ENCODE measurements around the gene TNIP1.
A peak's percentile ranks its signal among the peaks of the same experiment; 100 is the strongest.

Gene TNIP1

DNA sequence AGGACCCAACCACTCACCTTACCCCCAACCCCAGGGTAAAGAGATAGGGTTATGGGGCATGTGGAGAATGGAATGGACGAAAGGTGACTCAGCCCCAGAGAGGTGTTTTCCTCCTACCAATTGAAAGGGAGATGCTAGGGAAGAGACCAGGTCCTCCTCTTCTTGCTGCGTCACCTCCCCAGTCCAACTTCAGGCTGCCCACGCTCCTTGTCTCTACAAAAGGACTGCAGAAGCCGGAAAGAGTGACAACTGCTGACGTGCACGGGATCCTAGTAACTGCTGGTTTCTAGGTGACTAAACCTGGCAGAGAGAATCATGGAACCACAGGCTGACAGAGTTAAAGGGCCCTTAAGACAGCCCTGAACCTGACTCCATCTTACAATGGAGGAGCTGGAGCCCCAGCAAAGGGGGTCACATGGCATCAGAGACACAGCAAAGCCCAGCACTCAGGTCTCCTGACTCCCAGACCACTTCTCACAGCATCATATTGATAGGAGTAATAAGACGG, 58.3 kb downstream of the TNIP1 start:
- DNase-seq (ENCODE audit: low read depth in 2 of 2), result no peak

DNA sequence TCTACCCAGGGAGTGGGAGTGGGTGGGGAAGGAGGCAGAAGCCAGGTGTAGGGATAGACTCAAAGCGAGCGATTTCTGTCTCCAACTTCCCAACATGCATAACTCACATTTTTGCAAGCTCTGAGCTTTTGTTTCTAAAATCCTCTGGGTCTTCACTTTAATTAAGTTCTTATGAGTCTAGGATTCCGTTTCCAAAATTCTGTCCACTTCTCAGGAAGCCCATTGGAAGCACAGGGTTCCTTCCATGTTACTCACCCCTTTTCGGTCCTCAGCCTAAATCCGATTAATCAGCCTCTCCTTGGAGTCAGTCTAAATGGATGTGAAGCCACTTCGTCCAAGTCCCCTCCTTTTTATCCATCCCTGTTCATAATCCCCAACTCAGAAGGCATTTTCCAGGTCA, 59.1 kb downstream of the TNIP1 start:
- no peak for DNase-seq (ENCODE audit: low read depth in 2 of 2)

DNA sequence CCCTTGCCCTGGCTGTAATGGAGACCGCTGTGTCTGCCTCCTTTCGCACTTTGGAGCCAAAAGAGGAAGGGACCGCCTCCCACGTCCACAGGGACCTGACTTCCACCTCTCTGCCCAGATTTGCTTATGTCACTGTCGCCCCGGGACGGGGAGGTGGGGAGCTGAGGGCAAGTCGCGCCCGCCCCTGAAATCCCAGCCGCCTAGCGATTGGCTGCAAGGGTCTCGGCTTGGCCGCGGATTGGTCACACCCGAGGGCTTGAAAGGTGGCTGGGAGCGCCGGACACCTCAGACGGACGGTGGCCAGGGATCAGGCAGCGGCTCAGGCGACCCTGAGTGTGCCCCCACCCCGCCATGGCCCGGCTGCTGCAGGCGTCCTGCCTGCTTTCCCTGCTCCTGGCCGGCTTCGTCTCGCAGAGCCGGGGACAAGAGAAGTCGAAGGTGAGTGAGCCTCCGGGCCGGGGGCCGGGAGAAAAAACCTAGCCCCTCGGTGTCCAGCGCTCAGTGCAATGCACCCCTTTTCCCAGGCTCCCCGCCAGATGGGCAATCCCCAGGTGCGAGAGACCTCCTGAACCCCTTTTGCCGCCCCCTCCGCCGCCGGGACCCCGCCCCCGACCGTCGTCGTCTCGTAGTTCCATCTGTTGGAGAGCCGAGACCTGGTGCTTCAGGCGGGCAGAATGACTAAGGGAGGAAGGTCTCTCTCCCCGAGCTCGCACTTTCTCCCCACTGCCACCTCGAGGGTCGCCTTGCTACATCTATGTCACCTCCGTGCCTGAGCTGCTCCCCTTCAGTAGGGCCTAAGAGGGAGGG, 60.3 kb downstream of the TNIP1 start, which contains the start of gene GPX3:
TSS of gene GPX3 (plus strand) at position 288 of the 807 bp plus-strand sequence. CDS start at position 352, 64 bp downstream.
- peak in 1 of 2 donors; percentile 9 for DNase-seq (ENCODE audit: low read depth in 2 of 2)

DNA sequence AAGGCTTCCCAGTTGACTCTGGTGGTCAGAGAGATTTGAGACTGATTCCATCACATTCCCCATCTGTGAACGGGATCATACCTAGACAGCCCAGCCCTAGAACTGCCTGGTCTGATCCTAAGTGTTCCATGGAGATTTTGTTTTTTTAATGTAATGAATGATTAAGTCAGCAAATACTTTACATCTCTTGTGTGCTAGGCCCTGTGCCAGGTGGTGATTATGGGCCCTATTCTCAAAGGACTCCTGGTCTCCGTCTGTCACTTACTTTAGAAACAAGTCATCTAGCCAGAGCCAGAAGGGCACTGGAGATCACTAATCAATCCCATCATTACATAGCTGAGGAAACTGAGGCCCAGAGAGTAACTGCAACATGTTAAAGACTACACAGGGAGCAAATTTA, 61.5 kb downstream of the TNIP1 start:
- no peak for DNase-seq (ENCODE audit: low read depth in 2 of 2)

DNA sequence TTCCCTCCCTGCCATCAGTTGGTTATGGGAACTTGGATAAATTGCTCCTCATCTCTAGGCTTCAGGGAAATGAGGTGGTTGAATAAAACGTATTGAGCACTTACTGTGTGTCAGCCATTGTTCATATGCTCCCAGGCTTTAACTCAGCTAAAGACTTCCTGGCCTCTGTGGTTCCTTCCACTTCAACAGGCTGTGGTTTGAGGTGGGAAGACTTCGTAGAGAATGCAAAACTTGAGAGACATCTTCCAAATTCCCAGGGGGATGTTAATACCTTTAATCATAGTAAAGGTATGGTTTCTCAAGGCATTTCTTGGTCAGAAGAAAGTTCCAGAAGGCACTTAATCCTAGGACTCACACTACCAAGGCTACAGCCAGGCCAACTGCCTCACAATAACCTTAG, 62.0 kb downstream of the TNIP1 start:
- DNase-seq (ENCODE audit: low read depth in 2 of 2), result no peak

DNA sequence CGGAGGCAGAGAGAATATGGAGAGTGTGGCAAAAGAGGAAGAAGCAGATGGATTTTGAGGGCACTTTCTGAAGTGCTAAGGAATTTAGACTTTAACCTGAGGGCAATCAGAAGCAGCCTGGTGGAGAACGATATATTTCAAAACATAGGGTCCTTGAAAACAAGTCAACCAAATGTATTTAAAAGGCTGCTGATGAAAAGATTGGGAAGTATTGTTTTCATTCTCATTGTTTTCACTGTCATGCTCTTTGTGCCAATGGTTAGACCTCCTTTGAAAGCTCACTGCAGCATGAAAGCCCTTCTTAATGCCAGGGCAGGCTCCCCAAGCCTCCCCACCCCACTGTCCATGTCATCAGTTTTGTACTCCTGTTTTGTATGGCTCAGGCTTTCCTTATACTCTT, 62.9 kb downstream of the TNIP1 start:
- DNase-seq (ENCODE audit: low read depth in 2 of 2), result no peak

DNA sequence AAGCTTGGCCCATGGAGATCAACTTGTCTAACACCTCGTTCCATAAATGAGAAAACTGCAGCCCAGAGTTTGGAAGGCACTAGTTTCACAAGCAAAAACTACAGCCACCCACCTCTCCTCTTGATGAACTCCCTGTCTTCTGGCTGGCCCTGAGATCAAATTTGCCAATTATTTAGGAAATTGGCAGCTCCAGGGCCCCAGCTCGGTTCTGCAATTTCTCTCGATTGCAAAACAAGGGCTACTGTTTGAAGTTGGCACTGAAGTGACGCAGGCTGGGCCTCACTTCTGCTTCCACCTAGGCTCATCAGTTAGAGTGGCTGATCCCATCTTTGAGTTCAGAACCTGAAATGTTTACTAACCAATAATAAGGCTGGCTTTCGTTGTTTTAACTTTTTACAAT, 64.1 kb downstream of the TNIP1 start:
- no peak for DNase-seq (ENCODE audit: low read depth in 2 of 2)

DNA sequence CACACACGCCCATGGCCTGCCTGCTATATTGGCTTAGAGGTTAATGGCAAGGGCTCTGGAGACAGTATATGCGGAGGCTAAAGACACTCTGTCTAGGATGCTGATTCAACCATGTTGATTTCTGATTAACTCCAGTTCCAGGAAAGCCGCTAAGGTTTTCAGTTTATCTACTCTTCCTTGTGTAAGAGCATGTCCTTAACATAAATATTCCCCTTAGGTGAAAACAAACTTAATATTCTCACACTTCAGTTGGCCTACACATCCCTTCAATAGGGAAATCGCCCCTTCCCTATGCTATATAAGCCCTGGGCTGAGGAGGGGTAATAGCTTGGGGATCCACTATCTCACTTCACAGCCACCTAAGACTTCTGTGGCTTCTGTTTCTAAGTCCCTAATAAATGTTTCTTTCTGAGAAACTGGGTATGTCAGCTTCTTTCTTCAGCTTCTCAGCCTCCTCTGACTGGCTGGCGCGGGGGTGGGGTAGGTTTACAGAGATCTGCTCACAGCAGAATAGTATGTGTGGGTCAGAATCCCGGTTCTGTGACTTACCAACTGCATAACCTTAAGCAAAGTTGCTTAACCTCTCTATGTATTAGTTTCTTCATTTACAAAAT, 64.8 kb downstream of the TNIP1 start:
- no peak for DNase-seq (ENCODE audit: low read depth in 2 of 2)

DNA sequence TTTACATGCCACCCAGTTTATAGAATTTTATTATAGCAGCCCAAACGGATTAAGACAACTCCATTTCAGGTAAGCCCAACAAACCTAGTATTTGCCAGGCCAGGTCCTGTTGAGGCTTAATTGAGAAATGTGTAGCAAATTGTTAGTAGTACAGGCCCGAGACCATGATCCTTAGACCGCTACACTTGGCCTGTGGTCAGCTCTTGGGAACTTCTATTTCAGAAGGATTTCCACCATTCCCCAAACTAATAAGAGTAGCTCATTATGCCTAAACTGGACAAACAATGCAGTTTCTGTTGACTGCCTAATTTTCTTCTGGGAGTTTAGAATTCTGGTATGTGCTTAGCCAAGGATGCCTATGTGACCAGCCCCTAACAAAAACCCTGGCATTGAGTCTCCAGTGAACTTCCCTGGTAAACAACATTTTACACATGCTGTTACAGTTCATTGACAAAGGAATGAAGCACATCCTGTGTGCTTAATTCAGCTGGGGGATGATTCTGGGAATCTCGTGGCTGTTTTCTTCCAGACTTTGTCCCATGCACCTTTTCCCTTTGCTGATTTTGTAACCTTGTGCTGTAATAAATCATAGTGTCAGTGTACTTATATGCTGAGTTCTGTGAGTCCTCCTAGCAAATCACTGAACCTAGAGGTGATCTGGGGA, 66.0 kb downstream of the TNIP1 start:
- DNase-seq (ENCODE audit: low read depth in 2 of 2), result no peak

DNA sequence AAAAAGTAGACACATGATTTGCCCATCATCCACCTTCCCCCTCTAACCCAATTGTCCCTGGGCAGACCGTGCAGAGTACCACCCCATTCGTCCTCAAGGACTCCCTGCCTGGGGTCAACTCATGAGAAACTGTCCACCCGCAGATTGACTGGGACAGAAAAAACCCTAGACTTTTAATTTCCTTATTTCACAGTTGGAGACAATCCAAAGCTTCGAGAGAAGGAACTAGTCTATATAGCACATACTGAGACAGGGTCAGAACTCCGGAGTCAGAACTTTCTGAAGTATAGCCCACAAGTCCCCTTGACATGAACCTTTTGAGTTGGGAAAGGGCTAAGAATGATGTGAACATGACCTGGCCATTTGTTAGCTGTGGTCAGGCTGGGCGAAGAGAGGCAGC, 68.0 kb downstream of the TNIP1 start:
- no peak for DNase-seq (ENCODE audit: low read depth in 2 of 2)

DNA sequence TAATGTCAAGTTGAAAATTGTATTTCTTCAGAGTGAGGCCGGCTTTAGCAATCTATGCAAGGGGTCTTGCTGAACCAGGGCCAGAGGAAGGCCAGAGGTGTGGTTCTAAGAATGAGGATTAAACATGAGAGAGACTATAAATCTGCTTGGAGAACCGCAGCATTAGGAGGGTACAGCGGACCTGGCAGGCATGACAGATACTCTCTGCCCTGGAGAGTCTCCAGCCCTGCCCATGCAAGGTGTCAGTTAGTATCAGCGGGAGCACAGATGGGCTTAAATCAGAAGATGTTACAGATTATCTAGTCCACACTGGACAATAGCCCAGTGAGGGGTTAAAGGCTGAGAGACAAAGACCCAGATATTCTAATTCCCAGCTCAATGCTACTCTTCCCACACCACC, 71.9 kb downstream of the TNIP1 start:
- no peak for DNase-seq (ENCODE audit: low read depth in 2 of 2)

DNA sequence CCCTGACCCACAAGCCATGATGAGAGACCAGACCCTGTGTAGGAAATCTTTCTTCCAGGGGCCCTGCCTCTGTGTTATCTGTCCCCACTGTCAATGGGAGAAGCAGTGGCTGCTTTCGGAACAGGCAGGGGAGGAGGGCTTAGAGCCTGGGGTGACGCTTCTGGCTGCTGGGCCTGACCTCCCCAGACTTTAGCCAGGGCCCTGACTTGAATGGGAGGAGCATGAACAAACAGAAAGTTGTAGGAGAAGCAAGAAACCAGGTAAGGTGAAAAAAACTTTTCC, 72.7 kb downstream of the TNIP1 start:
- DNase-seq (ENCODE audit: low read depth in 2 of 2), result no peak

DNA sequence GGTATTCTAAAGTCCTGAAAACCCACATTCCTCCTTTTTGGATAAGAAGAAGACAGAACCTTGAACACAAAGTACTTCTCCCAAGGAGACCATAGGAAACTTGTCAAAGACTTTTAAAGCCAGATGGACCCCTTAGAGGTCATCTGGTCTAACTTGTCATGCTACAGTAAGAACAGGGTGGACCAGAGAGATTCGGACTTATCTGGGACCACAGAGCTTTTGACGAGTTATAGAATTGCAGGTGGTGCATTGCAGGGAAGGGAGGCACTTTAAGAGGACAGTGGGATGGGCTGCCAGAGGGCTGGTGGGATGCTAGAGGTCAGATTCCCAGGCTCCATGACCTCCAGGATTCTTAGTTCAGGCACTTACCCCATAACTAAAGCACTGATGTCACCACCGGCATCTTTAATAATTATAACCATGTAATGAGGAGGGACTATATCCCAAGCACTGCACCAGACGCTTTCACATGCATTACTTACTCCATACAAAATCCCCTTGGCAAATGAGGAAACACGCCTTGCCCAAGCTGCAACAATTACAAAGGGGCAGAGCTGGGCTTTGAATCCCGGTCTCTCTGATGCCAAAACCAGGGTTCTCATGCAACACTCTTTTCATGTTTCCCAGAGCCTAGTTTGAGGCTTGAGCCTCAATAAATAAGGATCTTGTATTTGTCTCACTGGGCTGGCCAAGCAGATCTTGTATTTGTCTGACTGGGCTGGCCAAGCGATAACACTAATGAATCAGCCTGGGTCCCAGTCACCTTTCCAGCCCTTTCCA, 73.2 kb downstream of the TNIP1 start:
- DNase-seq (ENCODE audit: low read depth in 2 of 2), result no peak

DNA sequence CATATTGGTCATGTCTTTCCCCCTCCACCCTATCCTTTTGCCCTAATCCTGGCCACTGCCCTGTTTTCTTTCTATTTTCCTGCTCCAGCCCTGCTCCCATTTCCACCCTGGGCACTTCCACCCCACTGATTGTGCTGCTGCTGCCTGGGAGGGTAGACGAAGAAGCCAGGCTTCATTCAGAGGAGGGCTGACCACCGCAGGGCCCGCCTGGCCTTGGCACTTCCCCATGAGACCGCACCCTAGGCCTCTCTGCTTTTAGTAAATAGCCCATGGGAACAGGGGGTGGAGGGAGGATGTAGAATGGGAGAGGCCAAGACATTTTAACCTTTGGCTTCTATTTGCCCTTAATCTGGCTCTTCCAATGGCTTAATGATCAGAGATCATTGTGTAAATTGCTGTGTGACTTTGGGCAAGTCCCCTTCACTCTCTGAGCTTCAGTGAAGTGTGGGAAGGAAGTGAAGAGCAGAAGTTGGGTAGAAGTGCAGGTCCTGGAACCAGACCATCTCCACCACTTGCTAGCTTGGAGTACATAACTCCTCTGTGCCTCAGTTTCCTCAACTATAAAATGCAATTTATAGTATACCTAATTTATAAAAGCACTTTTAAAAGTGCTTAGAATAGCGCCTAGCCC, 74.0 kb downstream of the TNIP1 start:
- DNase-seq (ENCODE audit: low read depth in 2 of 2), result no peak

DNA sequence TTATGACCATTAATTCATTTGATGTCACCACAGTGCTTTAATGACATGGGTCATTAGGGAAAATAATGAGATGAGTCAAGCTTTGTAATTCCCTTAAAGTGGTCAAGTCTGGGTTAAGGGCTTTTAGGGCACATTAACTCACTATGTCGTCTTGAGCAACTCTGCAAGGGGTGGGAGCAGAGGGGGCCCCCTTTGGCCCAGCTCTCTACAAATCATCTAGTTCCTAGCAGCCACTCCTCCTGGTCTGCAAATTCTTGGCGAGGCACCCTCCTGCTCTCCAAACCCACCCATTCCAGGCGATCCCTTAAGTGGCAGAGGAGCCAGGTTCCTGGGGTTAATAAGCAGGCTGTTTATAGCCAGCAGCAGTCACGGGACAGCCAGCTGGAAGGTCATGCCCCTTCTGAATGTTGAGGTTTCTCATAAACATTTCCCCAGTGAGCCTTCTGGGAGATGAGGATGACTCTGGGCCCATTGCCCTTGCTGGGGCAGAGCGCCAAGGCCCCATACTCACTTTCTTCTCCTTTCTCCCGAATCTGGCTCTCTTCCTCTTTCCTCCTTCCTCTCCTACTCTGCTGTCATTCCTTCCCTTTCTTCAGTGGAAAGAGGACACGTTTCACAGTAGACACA, 74.8 kb downstream of the TNIP1 start:
- no peak for DNase-seq (ENCODE audit: low read depth in 2 of 2)

DNA sequence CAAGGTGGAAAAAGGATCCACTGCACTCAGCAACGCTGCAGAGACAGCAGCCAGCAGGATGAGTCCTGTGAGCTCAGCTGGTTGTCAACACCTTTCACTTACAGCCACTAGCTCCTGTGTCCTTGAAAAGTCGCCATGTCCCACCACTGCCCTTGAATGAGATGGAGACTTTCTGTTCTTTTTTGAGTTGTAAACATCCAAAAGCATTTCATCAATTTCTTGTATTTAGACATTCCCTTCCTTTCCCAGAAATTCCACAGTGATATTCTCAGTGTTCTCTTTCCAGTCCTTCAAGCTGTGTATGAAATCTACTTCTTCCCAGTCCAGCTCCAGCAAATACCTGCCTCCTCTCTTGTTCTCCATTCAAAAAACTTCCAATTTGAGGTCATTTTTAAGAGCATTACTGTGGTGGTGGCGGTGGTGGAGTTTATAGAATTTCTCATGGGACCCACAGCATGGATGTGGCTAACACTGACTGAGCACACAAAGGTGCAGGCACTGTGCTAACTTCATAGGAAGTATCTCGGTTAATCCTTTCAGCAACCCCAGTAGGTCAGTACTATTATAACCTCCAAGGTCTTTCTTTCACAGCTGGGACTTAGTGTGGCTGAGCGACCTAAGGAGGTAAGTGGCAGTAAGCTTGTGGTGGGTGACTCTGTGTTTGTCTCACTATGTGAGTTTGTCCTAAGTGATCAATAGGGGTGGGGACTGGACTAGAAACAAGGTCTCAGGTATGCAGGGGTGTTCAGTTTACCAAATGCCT, 75.5 kb downstream of the TNIP1 start:
- no peak for DNase-seq (ENCODE audit: low read depth in 2 of 2)

DNA sequence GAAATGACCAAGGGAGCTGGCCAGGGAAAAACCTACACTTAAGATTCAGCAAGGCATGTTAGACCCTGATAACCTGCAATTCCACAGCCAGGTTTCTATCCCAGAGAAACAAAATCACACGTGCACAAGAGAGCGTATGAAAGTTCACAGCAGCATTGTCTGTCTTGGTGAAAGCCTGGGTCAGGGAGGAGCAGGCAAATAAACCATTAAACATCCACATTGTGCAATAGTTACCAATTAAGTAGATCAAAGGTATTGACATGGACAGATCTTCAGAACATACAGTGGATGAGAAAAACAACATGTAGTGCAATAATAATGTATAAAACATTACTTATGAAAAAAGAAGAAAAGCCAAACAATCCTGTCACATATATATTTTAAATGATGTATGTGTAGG, 76.3 kb downstream of the TNIP1 start:
- DNase-seq (ENCODE audit: low read depth in 2 of 2), result no peak

DNA sequence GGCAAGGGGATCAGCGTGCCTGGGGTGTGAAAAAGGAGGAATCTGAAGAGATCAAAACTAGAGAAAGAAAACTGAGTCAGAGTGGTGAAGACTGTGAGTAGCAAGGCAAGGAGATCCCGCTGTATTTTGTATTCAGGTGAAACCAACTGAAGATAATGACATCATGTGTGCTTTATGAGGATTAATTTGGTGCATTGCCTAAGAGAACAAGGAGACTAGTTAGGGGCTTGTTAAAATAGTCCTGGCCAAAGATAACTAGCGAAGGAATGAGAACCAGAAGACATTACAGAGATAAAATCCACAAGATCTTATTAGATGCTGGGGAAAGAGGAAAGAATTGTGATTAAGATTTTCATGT, 77.4 kb downstream of the TNIP1 start:
- no peak for DNase-seq (ENCODE audit: low read depth in 2 of 2)

DNA sequence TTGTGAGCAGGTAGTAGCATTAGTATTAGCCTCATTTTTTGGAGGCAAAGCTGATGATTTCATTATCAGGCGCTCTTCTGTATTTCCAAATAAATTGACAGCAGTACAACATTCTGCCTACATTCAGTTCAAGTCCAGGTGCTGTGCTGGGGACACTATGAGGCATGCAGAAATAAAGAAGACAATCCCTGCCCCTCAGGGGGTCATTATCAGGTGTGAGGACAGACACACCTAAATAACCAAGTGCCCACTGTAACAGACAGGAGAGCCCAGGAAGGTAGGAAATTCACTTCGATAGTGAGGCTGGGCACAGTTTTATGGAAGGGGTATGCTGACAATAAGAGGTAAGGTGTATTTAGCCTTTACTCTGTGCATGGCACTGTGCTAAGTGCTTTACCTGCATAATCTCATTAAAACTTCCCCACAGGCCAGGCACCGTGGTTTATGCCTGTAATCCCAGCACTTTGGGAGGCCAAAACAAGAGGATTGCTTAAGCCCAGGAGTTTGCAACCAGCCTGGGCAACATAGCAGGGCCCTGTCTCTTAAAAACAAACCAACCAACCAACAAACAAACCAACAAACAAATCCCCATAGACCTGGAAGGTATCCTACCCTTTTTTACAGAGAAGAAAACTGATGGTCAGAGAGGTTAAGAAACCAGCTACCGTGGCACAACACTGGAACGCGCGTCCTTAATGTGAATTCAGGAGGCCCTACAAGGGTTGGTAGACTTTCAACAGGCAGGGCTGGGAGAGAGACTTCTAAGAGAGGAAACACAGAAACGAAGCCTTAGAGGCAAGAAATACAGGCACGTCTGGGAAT, 77.9 kb downstream of the TNIP1 start:
- no peak for DNase-seq (ENCODE audit: low read depth in 2 of 2)

DNA sequence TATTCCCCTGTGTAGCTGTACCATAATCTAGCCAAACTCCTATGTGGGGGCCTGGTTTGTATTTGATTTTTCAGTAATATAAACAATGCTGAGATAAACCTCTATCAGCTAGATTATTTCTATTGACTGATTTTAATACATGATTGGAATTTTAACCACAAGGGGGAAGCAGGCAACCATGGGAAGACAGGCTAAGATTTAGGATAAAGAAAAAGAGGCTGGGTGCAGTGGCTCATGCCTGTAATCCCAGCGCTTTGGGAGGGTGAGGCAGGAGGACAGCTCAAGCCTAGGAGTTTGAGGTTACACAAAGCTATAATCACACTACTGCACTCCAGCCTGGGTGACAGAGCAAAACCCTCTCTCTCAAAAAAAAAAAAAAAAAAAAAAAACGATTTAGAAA, 78.6 kb downstream of the TNIP1 start:
- DNase-seq (ENCODE audit: low read depth in 2 of 2), result no peak
